Vagina (tissue), 2 donors: Measurements from ENCODE around the gene USP32.

Experiments used
- CTCF ChIP-seq, 3 experiments: fragments of 450-650 bp in 2 of 3; fragments of 200-600 bp in 1 of 3; sonication (generic) in 1 of 3; IDR thresholded peaks; one replicate each; pipeline ENCODE4 v1.5.1; 2017 to 2019; ENCODE audit warnings: antibody characterized with exemption in 3 of 3, mild to moderate bottlenecking in 2 of 3, moderate library complexity in 2 of 3
- POLR2A ChIP-seq, 2 donors: fragments of 450-650 bp; IDR thresholded peaks; one replicate each; pipeline ENCODE4 v1.6.1; 2017; ENCODE audit warnings: antibody characterized with exemption in 2 of 2, mild to moderate bottlenecking in 2 of 2, moderate library complexity in 2 of 2
- POLR2AphosphoS5 ChIP-seq, 2 donors: sonication (generic); formaldehyde crosslinking; IDR thresholded peaks; one replicate each; pipeline ENCODE4 v1.9.0; 2017; ENCODE audit warnings: antibody characterized with exemption in 2 of 2, mild to moderate bottlenecking in 2 of 2, low read depth in 1 of 2; ENCODE audit not compliant: insufficient read depth in 1 of 2

DNA sequence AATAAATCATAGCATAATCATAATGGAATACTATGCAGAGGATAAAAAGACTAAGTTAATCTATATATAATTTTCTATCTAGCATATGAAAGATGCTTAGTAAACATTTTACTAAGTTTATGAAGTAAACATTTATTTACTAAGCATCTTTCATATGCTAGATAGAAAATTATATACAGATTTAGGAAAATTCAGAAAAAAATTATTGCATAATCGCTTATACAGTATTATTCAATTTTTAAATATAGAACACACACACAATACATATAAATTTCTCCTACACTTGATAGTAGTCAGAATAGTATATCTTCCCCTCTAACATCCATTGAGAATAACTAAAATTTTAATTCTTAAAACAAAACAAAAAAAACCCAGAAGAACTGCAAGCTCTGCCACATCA is 131.4 kb downstream of the USP32 start:
- TF ChIP-seq CTCF (IDR thresholded peaks at IDR 0.05) (no peak), POLR2A (IDR thresholded peaks at IDR 0.05) (no peak), POLR2AphosphoS5 (IDR thresholded peaks at IDR 0.05; ENCODE audit: insufficient read depth in 1 of 2, low read depth in 1 of 2) (no peak)
